ENCODE results near the gene DGKK.

The DGKK gene

DNA sequence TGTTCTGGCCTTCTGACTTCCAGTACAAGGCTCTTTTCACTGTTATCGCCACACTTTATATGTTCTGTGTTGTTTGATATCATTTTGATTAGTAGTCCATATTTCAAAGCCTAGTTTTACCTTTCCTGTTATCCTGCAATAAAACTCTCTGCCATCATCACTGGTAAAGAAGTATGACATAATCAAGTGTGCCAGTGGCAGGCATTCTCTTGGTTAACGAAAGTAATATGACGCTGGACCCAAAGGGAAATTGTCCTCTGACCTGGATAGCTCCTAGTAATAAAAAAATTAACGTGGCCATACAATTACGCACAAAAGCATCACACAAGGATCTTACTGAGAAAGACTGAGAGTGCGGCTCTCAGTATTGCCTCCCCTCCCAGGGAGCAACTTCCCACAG is 33.8 kb downstream of the DGKK start:
- in situ Hi-C loops (cut with HindIII; ENCODE audit: low sequenced_read_pairs) = no loop called here
- TF ChIP-seq, protein P1, sequence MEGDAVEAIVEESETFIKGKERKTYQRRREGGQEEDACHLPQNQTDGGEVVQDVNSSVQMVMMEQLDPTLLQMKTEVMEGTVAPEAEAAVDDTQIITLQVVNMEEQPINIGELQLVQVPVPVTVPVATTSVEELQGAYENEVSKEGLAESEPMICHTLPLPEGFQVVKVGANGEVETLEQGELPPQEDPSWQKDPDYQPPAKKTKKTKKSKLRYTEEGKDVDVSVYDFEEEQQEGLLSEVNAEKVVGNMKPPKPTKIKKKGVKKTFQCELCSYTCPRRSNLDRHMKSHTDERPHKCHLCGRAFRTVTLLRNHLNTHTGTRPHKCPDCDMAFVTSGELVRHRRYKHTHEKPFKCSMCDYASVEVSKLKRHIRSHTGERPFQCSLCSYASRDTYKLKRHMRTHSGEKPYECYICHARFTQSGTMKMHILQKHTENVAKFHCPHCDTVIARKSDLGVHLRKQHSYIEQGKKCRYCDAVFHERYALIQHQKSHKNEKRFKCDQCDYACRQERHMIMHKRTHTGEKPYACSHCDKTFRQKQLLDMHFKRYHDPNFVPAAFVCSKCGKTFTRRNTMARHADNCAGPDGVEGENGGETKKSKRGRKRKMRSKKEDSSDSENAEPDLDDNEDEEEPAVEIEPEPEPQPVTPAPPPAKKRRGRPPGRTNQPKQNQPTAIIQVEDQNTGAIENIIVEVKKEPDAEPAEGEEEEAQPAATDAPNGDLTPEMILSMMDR (IDR thresholded peaks at IDR 0.05; ENCODE audit: low read depth, low read length, missing control alignments) = no peak
- no peak overlapping the region for H3K4me3 ChIP-seq (ENCODE audit: low read depth, low read length)
- no peak for DNase-seq (ENCODE audit: low read depth)

DNA sequence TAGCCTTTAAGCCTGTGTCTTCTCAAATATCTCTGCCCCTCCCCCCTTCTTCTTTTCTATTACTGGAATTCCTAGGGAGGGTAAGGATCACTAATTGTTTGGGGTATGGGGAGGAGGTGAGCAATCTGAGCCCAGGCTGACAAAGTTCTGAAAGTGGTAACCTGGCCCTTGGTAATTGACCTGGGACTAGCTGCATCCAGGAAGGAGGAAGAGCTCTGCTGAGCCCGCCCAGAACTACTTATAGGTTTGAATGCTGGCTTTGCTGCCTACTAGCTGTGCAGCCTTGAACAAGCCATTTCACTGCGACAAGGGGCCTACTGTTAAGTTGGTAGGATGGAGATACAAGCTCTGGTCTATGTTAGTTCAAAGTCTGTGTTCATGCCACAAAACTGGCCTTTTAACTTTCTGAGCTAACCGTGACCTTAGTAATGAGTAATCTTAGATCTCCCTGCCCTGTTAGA is 37.8 kb downstream of the DGKK start:
- DNase-seq (ENCODE audit: low read depth) = no peak
- in situ Hi-C loops (cut with HindIII; ENCODE audit: low sequenced_read_pairs) = loop anchor here (5.0 kb wide), 1 partner anchor 34 kb away; no protein-coding TSS in a partner anchor
- TF ChIP-seq, protein P1 (IDR thresholded peaks at IDR 0.05; ENCODE audit: low read depth, low read length, missing control alignments) = no peak
- H3K4me3 ChIP-seq (ENCODE audit: low read depth, low read length) = no peak overlapping the region

DNA sequence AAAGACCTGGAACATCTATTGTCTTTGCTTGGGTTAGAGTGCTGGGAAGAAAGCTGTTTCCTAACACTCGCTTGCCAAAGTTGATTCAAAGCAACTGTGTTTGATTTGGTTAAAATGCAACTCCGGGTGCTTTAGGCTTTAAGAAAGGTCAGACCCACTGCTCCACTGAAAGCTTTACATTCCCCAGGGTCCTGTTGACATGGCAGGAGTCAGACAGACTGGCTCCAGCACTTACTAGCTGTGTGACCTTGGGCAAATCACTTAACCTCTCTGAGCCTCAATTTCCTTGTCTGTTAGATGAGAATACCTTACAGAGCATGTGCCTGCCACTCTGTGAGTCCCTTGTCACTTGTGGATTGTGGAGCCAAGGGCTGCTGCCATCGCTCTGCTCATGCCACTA is 39.0 kb downstream of the DGKK start:
- in situ Hi-C loops (cut with HindIII; ENCODE audit: low sequenced_read_pairs) = loop anchor here (5.0 kb wide), 1 partner anchor 36 kb away; no protein-coding TSS in a partner anchor
- TF ChIP-seq, protein P1 (IDR thresholded peaks at IDR 0.05; ENCODE audit: low read depth, low read length, missing control alignments) = no peak
- DNase-seq (ENCODE audit: low read depth) = no peak
- no peak overlapping the region for H3K4me3 ChIP-seq (ENCODE audit: low read depth, low read length)

DNA sequence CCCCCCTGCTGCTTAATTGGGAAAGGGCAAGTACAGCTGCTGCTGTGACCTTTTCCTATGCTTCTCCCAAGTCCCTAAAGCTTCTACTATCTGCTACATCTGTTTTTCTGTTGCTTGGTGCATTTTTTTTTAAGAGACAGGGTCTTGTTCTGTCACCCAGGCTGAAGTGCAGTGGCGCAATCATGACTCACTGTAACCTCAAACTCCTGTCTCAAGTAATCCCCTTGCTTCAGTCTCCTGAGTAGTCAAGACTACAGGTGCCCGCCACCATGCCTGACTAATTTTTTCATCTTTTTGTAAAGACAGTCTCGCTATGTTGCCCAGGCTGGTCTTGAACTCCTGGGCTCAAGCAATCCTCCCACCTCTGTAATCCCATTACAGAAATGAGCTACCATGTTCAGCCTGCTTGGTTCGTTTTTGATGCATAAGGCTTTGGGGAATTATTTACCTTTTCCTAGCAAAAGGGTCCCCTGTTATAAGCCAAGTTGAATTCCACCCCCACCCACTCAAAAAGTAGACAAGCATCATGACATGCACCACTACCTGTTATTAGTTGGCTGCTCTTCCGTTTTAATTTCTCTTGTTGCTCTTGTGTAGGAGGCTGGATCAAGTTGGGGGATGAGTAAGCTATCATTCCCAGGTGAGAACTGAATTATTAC is 39.6 kb downstream of the DGKK start:
- TF ChIP-seq, protein P1 (IDR thresholded peaks at IDR 0.05; ENCODE audit: low read depth, low read length, missing control alignments) = no peak
- no peak overlapping the region for H3K4me3 ChIP-seq (ENCODE audit: low read depth, low read length)
- no peak for DNase-seq (ENCODE audit: low read depth)
- in situ Hi-C loops (cut with HindIII; ENCODE audit: low sequenced_read_pairs) = loop anchor here (5.0 kb wide), 1 partner anchor 36 kb away; no protein-coding TSS in a partner anchor

DNA sequence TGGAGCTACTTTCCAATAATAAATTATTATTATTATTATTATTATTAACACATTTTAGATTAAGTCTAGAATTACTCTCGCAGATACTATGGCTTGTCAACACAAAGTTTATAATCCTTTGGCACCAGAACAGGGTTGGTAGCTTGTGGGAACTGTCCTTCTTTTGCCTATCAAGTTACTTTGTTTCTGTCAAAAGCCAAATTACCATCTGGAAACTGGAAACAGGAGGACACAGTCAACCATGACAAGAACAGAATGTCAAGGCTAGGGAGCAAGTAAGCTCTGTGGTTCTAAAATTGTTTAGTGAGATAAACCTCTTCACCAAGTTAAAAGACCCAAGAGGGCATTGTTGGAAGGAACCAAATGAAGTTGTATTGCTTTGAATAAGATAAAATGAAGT is 42.5 kb downstream of the DGKK start:
- TF ChIP-seq, protein P1 (IDR thresholded peaks at IDR 0.05; ENCODE audit: low read depth, low read length, missing control alignments) = no peak
- no peak for DNase-seq (ENCODE audit: low read depth)
- in situ Hi-C loops (cut with HindIII; ENCODE audit: low sequenced_read_pairs) = no loop called here
- no peak overlapping the region for H3K4me3 ChIP-seq (ENCODE audit: low read depth, low read length)

DNA sequence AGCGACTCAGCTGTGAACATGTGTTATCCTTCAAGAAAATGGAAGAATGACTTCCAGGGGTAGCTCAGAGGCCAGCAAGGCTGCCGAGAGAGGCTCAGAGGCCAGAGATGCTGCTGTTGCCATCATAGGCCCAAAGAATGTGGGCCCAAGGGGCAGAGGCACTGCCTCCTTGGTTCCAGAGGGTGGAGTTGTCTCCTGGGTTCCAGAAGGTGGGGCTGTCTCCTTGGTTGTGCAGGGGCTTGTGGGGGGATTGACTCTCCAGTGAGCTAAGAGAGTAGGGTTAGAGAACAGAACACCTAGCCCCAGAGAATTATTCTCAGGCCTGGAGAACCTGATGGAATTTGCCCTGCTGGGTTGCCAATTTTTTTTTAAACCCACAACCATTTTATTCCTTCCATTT is 62.6 kb downstream of the DGKK start:
- no peak for DNase-seq (ENCODE audit: low read depth)
- H3K4me3 ChIP-seq (ENCODE audit: low read depth, low read length) = no peak overlapping the region
- in situ Hi-C loops (cut with HindIII; ENCODE audit: low sequenced_read_pairs) = no loop called here
- TF ChIP-seq, protein P1 (IDR thresholded peaks at IDR 0.05; ENCODE audit: low read depth, low read length, missing control alignments) = no peak

Measured in astrocyte of the cerebellum (primary cell).